Panc1 (cell line): Measurements from ENCODE around the gene BHMT2. TPM values are rescaled to one million over a fixed set of nuclear protein-coding genes. Genes with fewer than 3 reads are reported as not detected.

Experiments used
- ATAC-seq: fragments of 200-7000 bp; cut with Tn5 transposase; 2 replicates; pipeline ENCODE4 v1.9.1; 2020; ENCODE audit warnings: mild to moderate bottlenecking, moderate library complexity
- BruUV-seq: library from RNA; stranded (reverse); fragments of 400-500 nt; replicated peaks from 2 replicates; lab custom pipeline; 2021; lab: Mats Ljungman, UMichigan
- CTCF ChIA-PET: fragments of 300-600 bp; sonication (Branson Sonifier 250); formaldehyde crosslinking; loops from one replicate; lab custom pipeline; 2022; ENCODE audit warnings: antibody characterized with exemption; lab: Charles Lee
- POLR2A ChIA-PET: fragments of 300-600 bp; sonication (Branson Sonifier 250); formaldehyde crosslinking; loops from one replicate; lab custom pipeline; 2022; ENCODE audit warnings: antibody characterized with exemption; lab: Charles Lee
- DNase-seq: peaks from one replicate; pipeline ENCODE4 v3.0.0-alpha.2; 2010; ENCODE audit warnings: low read depth, low spot score
- H3K27ac ChIP-seq: 2 replicates; pipeline ENCODE4 v1.5.1; 2011; ENCODE audit warnings: mild to moderate bottlenecking, low read length, inconsistent platforms
- H3K27me3 ChIP-seq: fragments of 200-500 bp; sonication (Bioruptor generic); 2 replicates; pipeline ENCODE4 v1.6.0; 2014; ENCODE audit warnings: low read length, inconsistent platforms; ENCODE audit not compliant: control insufficient read depth, insufficient read depth
- H3K36me3 ChIP-seq: fragments of 200-500 bp; sonication (Bioruptor generic); 2 replicates; pipeline ENCODE4 v1.5.1; 2014; ENCODE audit warnings: inconsistent platforms, mild to moderate bottlenecking, low read length, moderate library complexity; ENCODE audit not compliant: control insufficient read depth, insufficient read depth
- H3K4me1 ChIP-seq: 2 replicates; pipeline ENCODE4 v1.5.1; 2011; ENCODE audit warnings: inconsistent platforms, mild to moderate bottlenecking, low read length, moderate library complexity; ENCODE audit not compliant: control insufficient read depth, insufficient read depth
- H3K4me3 ChIP-seq, 2 experiments: 2 replicates each; pipeline ENCODE4 v1.5.1; 2011 to 2012; ENCODE audit warnings: low read depth in 2 of 2, low read length in 2 of 2, mild to moderate bottlenecking in 2 of 2, inconsistent platforms in 1 of 2, moderate library complexity in 1 of 2
- H3K9me3 ChIP-seq: fragments of 200-500 bp; sonication (Bioruptor generic); 2 replicates; pipeline ENCODE4 v1.5.1; 2014; ENCODE audit warnings: low read depth, mild to moderate bottlenecking, inconsistent platforms, low read length, moderate library complexity; ENCODE audit not compliant: control insufficient read depth, insufficient read depth
- CTCF ChIP-seq: fragments of 450-650 bp; IDR thresholded peaks from 2 replicates; pipeline ENCODE4 v1.5.1; 2017; ENCODE audit warnings: mild to moderate bottlenecking
- POLR2AphosphoS5 ChIP-seq: IDR thresholded peaks from 2 replicates; pipeline ENCODE4 v1.6.1; 2012; ENCODE audit warnings: mild to moderate bottlenecking, low read depth, low read length, moderate library complexity
- SIN3A ChIP-seq: IDR thresholded peaks from 2 replicates; pipeline ENCODE4 v1.6.1; 2012; ENCODE audit warnings: low read depth, mild to moderate bottlenecking, low read length, moderate library complexity, borderline replicate concordance; ENCODE audit not compliant: insufficient read depth
- TCF7L2 ChIP-seq: IDR thresholded peaks from 2 replicates; pipeline ENCODE4 v1.6.1; 2011; ENCODE audit warnings: mild to moderate bottlenecking, low read depth, low read length, inconsistent platforms
- in situ Hi-C: cut with HindIII; loops from 2 replicates; pipeline ENCODE4 v1.10.0; 2016; ENCODE audit warnings: low sequenced_read_pairs, low pct_unique_long_range_greater_than_20kb
- intact Hi-C: fragments of 100-400 bp; cut with micrococcal nuclease; formaldehyde crosslinking; loops from one replicate; pipeline ENCODE4 v1.10.0; 2022; ENCODE audit not compliant: unreplicated experiment
- total RNA-seq: library from RNA; stranded (reverse); gene quantifications from one replicate; pipeline ENCODE4 v1.2.1, GENCODE V29; 2021; ENCODE audit not compliant: unreplicated experiment
- TF ChIP-seq, protein P1 (sequence below), 2 experiments: IDR thresholded peaks; 2 replicates each; pipeline ENCODE4 v1.6.1; 2011 to 2012; ENCODE audit warnings: low read depth in 2 of 2, control low read depth in 1 of 2, low read length in 1 of 2, mild to moderate bottlenecking in 1 of 2, moderate library complexity in 1 of 2; ENCODE audit not compliant: insufficient read depth in 1 of 2

BHMT2 gene
- total RNA-seq, 1 experiment from 2014 or later, result not detected

GRCh38 chr5:79030663-79031484 is 38.7 kb upstream of the BHMT2 start:
- no peaks in the 10 kb centered on the region for H3K9me3 ChIP-seq
- no peak for ATAC-seq
- CTCF ChIA-PET, result no interaction called here

DNA sequence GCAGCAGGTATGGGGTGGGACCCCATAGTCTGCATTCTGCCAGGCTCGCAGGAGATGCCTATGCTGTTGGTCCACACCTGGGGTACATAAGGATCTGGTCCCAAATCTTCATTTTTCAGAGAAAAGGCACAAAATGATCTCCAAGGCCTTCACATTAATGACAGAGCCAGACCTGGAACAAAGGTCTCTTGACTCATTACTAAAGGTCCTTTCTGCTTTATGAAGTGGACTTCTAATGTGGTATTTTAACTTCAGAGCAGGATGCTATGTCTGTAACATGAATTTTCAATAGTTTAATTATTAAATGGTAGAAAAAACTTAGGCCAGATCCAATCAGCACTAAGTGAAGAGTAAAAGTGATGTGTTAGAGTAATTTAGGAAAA is 38.1 kb upstream of the BHMT2 start:
- Histone ChIP-seq H3K27me3 (peaks cover 14% of the 10 kb centered on the region), H3K4me1 (no peaks in the 10 kb centered on the region), H3K9me3 (no peaks in the 10 kb centered on the region), H3K4me3 (no peak overlapping the region), H3K36me3 (no peaks in the 10 kb centered on the region), H3K27ac (no peak overlapping the region)
- DNase-seq, result no peak
- ATAC-seq, result no peak
- ChIA-PET POLR2A (no interaction called here), CTCF (no interaction called here)
- intact Hi-C loops, result no loop called here
- in situ Hi-C loops, result no loop called here
- BruUV-seq, result no TSS peak
- TF ChIP-seq TCF7L2, result no peak
- TF ChIP-seq SIN3A, result no peak
- no peak for TF ChIP-seq CTCF
- no peak for TF ChIP-seq POLR2AphosphoS5
- TF ChIP-seq, protein P1, sequence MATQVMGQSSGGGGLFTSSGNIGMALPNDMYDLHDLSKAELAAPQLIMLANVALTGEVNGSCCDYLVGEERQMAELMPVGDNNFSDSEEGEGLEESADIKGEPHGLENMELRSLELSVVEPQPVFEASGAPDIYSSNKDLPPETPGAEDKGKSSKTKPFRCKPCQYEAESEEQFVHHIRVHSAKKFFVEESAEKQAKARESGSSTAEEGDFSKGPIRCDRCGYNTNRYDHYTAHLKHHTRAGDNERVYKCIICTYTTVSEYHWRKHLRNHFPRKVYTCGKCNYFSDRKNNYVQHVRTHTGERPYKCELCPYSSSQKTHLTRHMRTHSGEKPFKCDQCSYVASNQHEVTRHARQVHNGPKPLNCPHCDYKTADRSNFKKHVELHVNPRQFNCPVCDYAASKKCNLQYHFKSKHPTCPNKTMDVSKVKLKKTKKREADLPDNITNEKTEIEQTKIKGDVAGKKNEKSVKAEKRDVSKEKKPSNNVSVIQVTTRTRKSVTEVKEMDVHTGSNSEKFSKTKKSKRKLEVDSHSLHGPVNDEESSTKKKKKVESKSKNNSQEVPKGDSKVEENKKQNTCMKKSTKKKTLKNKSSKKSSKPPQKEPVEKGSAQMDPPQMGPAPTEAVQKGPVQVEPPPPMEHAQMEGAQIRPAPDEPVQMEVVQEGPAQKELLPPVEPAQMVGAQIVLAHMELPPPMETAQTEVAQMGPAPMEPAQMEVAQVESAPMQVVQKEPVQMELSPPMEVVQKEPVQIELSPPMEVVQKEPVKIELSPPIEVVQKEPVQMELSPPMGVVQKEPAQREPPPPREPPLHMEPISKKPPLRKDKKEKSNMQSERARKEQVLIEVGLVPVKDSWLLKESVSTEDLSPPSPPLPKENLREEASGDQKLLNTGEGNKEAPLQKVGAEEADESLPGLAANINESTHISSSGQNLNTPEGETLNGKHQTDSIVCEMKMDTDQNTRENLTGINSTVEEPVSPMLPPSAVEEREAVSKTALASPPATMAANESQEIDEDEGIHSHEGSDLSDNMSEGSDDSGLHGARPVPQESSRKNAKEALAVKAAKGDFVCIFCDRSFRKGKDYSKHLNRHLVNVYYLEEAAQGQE (IDR thresholded peaks at IDR 0.05; ENCODE audit: insufficient read depth in 1 of 2, low read depth in 2 of 2, low read length in 1 of 2), result no peak

More at GRCh38 chr5:79030663-79031484, 38.7 kb upstream of the BHMT2 start:
- no peaks in the 10 kb centered on the region for H3K4me1 ChIP-seq
- in situ Hi-C loops (no loop called here), intact Hi-C loops (no loop called here)
- TF ChIP-seq TCF7L2 (no peak), CTCF (no peak), SIN3A (no peak), POLR2AphosphoS5 (no peak)
- TF ChIP-seq, protein P1 (IDR thresholded peaks at IDR 0.05; ENCODE audit: insufficient read depth in 1 of 2, low read depth in 2 of 2, low read length in 1 of 2), result no peak
- H3K4me3 ChIP-seq, result no peak overlapping the region
- no peaks in the 10 kb centered on the region for H3K36me3 ChIP-seq
- H3K27me3 ChIP-seq, result peaks cover 14% of the 10 kb centered on the region
- POLR2A ChIA-PET, result interaction anchor here (0.7 kb wide), 1 partner anchor 489 kb away, joined by 8 read pairs; no protein-coding TSS in a partner anchor
- no peak overlapping the region for H3K27ac ChIP-seq
- DNase-seq, result no peak
- no TSS peak for BruUV-seq
